Smooth muscle cell (in vitro differentiated cells): ENCODE results near the gene MCOLN1. TPM values are rescaled to one million over a fixed set of nuclear protein-coding genes. Genes with fewer than 3 reads are reported as not detected.

Experiments
- DNase-seq: peaks from one replicate; lab custom pipeline; 2025; ENCODE audit not compliant: unreplicated experiment; lab: John Stamatoyannopoulos, UW
- H2AFZ ChIP-seq: fragments of 200-600 bp; sonication (generic); 2 replicates; pipeline ENCODE4 v1.6.0; 2016; ENCODE audit warnings: antibody characterized with exemption, low read depth, mild to moderate bottlenecking
- H3F3A ChIP-seq: fragments of 200-600 bp; sonication (generic); 2 replicates; pipeline ENCODE4 v1.6.0; 2017; ENCODE audit warnings: antibody characterized with exemption, low read depth
- H3K27ac ChIP-seq: fragments of 200-600 bp; sonication (generic); 2 replicates; pipeline ENCODE4 v1.5.1; 2016; ENCODE audit warnings: low read depth, mild to moderate bottlenecking
- H3K27me3 ChIP-seq: fragments of 200-600 bp; sonication (generic); 2 replicates; pipeline ENCODE4 v1.6.1; 2016; ENCODE audit warnings: low read depth, mild to moderate bottlenecking
- H3K36me3 ChIP-seq: fragments of 200-600 bp; sonication (generic); 2 replicates; pipeline ENCODE4 v1.5.1; 2016; ENCODE audit warnings: low read depth
- H3K4me1 ChIP-seq: fragments of 200-600 bp; sonication (generic); 2 replicates; pipeline ENCODE4 v1.5.1; 2016; ENCODE audit warnings: low read depth
- H3K4me2 ChIP-seq: fragments of 200-600 bp; sonication (generic); 2 replicates; pipeline ENCODE4 v1.6.0; 2016; ENCODE audit warnings: mild to moderate bottlenecking
- H3K4me3 ChIP-seq: fragments of 200-600 bp; sonication (generic); 2 replicates; pipeline ENCODE4 v1.5.1; 2016; ENCODE audit warnings: mild to moderate bottlenecking
- H3K79me2 ChIP-seq: fragments of 200-600 bp; sonication (generic); 2 replicates; pipeline ENCODE4 v1.6.0; 2016; ENCODE audit warnings: low read depth, mild to moderate bottlenecking
- H3K9ac ChIP-seq: fragments of 200-600 bp; sonication (generic); 2 replicates; pipeline ENCODE4 v1.6.0; 2016; ENCODE audit warnings: low read depth
- H3K9me3 ChIP-seq: fragments of 200-600 bp; sonication (generic); replicated peaks from 2 replicates; pipeline ENCODE4 v1.5.1; 2016; ENCODE audit warnings: low read depth
- H4K20me1 ChIP-seq: fragments of 200-600 bp; sonication (generic); 2 replicates; pipeline ENCODE4 v1.6.0; 2016; ENCODE audit warnings: low read depth
- WGBS: methylation state at CpG from one replicate; pipeline ENCODE4 v1.1.7; 2016; ENCODE audit warnings: low lambda C conversion rate; 5-methylcytosine and 5-hydroxymethylcytosine counted together
- polyA plus RNA-seq: library from polyadenylated mRNA; unstranded; fragments of >200 nt; fragmentation: Nextera tagmentation; extraction: Ambion mirVana; gene quantifications from 2 replicates; pipeline ENCODE4 v1.2.1, GENCODE V29; 2016
- total RNA-seq: library from RNA; depleted of rRNA; stranded (reverse); fragments of >200 nt; gene quantifications from 2 replicates; pipeline ENCODE4 v1.2.3, GENCODE V29; 2014
- TF ChIP-seq, protein P1 (sequence below): fragments of 200-600 bp; sonication (generic); IDR thresholded peaks from 2 replicates; pipeline ENCODE4 v1.5.1; 2017; ENCODE audit warnings: borderline replicate concordance, mild to moderate bottlenecking, antibody characterized with exemption; ENCODE audit not compliant: insufficient read depth, poor library complexity, severe bottlenecking

The MCOLN1 gene
- total and polyA plus RNA-seq, 2 experiments from 2014 or later, result 9.8 to 19.2 TPM

DNA sequence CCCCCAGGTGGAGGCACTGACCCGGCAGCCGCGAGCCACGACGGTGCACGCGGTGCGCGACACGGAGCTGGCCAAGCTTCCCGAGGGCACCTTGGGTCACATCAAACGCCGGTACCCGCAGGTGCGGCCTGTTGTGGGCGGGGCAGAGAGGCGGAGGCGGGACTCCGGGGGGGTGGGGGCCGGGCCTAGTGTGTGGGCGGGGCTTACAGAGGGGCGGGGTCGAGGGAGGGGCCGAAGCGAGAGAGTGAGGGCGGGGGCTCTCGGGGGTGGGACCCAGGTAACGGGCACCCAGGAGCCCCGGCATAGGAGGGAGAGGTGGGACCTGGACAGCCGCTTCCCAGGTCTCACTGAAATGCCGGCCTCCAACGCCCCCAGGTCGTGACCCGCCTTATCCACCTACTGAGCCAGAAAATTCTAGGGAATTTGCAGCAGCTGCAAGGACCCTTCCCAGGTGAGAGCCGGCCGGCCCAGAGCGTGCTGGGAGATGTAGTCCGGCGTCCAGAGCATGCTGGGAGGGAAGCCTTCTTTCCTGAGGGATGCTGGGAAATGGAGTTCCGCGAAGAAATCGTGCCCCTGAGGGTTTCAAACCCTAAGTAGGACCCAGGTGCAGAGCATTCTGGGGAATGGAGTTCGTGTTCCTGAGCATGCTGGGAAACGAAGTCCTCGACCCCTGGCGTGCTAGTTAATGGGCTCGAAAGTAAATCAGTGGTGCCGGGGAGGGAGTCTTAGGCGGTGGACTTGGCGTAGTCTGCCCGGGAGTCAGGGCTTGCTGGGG, 28.8 kb downstream of the MCOLN1 start:
- peak overlapping the region; percentile 61 for H3K4me2 ChIP-seq
- TF ChIP-seq, protein P1, sequence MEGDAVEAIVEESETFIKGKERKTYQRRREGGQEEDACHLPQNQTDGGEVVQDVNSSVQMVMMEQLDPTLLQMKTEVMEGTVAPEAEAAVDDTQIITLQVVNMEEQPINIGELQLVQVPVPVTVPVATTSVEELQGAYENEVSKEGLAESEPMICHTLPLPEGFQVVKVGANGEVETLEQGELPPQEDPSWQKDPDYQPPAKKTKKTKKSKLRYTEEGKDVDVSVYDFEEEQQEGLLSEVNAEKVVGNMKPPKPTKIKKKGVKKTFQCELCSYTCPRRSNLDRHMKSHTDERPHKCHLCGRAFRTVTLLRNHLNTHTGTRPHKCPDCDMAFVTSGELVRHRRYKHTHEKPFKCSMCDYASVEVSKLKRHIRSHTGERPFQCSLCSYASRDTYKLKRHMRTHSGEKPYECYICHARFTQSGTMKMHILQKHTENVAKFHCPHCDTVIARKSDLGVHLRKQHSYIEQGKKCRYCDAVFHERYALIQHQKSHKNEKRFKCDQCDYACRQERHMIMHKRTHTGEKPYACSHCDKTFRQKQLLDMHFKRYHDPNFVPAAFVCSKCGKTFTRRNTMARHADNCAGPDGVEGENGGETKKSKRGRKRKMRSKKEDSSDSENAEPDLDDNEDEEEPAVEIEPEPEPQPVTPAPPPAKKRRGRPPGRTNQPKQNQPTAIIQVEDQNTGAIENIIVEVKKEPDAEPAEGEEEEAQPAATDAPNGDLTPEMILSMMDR, result no peak
- H3K4me3 ChIP-seq, result peak overlapping the region; percentile 42
- no peak overlapping the region for H2AFZ ChIP-seq
- H3K9ac ChIP-seq, result no peak overlapping the region
- H3K27me3 ChIP-seq, result no peaks in the 10 kb centered on the region
- H4K20me1 ChIP-seq, result no peaks in the 10 kb centered on the region
- no peaks in the 10 kb centered on the region for H3F3A ChIP-seq
- no peaks in the 10 kb centered on the region for H3K4me1 ChIP-seq
- no peak overlapping the region for H3K27ac ChIP-seq
- H3K36me3 ChIP-seq, result no peaks in the 10 kb centered on the region
- H3K79me2 ChIP-seq, result no peaks in the 10 kb centered on the region
- DNase-seq, result no peak
- H3K9me3 ChIP-seq, result no peaks in the 10 kb centered on the region
- WGBS, result 45% methylated on average over 31 of the region's 51 CpGs

DNA sequence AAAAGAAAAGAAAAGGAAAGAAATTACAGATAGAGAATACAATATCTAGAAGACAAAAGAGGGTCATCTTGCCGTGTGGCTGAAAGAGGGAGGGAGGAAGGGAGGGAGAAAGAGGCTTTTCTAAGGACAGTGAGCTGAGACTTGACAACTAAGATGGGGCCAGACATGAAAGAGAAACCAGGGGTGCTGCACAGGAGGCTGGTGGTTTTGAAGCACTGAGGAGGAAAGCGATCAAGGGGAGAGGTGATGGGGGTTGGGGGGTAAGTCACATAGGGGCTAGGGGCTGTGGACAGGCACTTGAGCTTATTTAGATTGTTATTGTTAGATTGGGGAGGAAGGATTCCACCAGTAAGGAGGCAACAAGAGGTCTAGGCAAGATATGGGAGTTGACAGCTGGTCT, 30.4 kb downstream of the MCOLN1 start:
- WGBS, result 96% methylated on average over 2 of the region's 2 CpGs
- Histone ChIP-seq H3K4me2 (no peak overlapping the region), H3F3A (no peaks in the 10 kb centered on the region), H3K9me3 (no peaks in the 10 kb centered on the region), H3K4me3 (no peak overlapping the region), H3K27me3 (no peaks in the 10 kb centered on the region), H3K79me2 (no peaks in the 10 kb centered on the region), H3K36me3 (no peaks in the 10 kb centered on the region), H3K4me1 (no peaks in the 10 kb centered on the region), H4K20me1 (no peaks in the 10 kb centered on the region), H3K27ac (no peak overlapping the region), H2AFZ (no peak overlapping the region), H3K9ac (no peak overlapping the region)
- DNase-seq, result no peak
- TF ChIP-seq, protein P1, result no peak

DNA sequence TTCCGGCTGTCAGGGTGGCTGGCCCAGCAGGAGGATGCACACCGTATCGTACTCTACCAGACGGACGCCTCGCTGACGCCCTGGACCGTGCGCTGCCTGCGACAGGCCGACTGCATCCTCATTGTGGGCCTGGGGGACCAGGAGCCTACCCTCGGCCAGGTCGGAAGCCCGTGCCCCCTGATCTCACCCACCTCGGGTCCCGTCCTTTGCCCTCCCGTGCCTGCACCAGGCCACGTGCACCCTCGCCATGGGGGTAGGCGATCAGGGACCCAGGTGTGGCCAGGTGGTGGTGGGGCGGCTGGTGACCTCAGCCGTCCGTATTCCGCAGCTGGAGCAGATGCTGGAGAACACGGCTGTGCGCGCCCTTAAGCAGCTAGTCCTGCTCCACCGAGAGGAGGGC, 32.1 kb downstream of the MCOLN1 start:
- 94% methylated on average over 21 of the region's 28 CpGs for WGBS
- no peaks in the 10 kb centered on the region for H3K79me2 ChIP-seq
- no peaks in the 10 kb centered on the region for H3F3A ChIP-seq
- H2AFZ ChIP-seq, result no peak overlapping the region
- no peak overlapping the region for H3K4me3 ChIP-seq
- no peaks in the 10 kb centered on the region for H3K4me1 ChIP-seq
- no peak overlapping the region for H3K4me2 ChIP-seq
- no peaks in the 10 kb centered on the region for H3K27me3 ChIP-seq
- H4K20me1 ChIP-seq, result no peaks in the 10 kb centered on the region
- no peak overlapping the region for H3K27ac ChIP-seq
- H3K9ac ChIP-seq, result no peak overlapping the region
- TF ChIP-seq, protein P1, result no peak
- no peaks in the 10 kb centered on the region for H3K9me3 ChIP-seq
- DNase-seq, result no peak
- H3K36me3 ChIP-seq, result no peaks in the 10 kb centered on the region
